ENCODE measurements around the gene FZD2.

FZD2 gene

GRCh38 chr17:44539673-44540072 lies 17.6 kb upstream of the FZD2 start:
- H3K27me3 ChIP-seq (ENCODE audit: low read depth), result no peaks in the 10 kb centered on the region
- in situ Hi-C loops (cut with MboI; ENCODE audit: low sequenced_read_pairs), result no loop called here
- no peaks in the 10 kb centered on the region for H3K36me3 ChIP-seq (replicated peaks)
- no peak overlapping the region for H3K4me3 ChIP-seq
- H3K4me1 ChIP-seq, result peaks cover 9% of the 10 kb centered on the region
- DNase-seq (ENCODE audit: low spot score in 2 of 2), result peak in 1 of 2 experiments; percentile 65
- H3K9me3 ChIP-seq, result no peaks in the 10 kb centered on the region

GRCh38 chr17:44540246-44541084 lies 16.8 kb upstream of the FZD2 start:
- H3K4me3 ChIP-seq, result no peak overlapping the region
- H3K4me1 ChIP-seq, result peaks cover 9% of the 10 kb centered on the region
- H3K36me3 ChIP-seq (replicated peaks), result no peaks in the 10 kb centered on the region
- no peaks in the 10 kb centered on the region for H3K27me3 ChIP-seq (ENCODE audit: low read depth)
- DNase-seq (ENCODE audit: low spot score in 2 of 2), result no peak
- H3K9me3 ChIP-seq, result no peaks in the 10 kb centered on the region
- in situ Hi-C loops (cut with MboI; ENCODE audit: low sequenced_read_pairs), result no loop called here

- peaks cover 9% of the 10 kb centered on the region for H3K4me1 ChIP-seq
- no peak overlapping the region for H3K4me3 ChIP-seq
- no peaks in the 10 kb centered on the region for H3K27me3 ChIP-seq (ENCODE audit: low read depth)
- H3K36me3 ChIP-seq (replicated peaks), result no peaks in the 10 kb centered on the region
- no peak for DNase-seq (ENCODE audit: low spot score in 2 of 2)
- H3K9me3 ChIP-seq, result no peaks in the 10 kb centered on the region
- in situ Hi-C loops (cut with MboI; ENCODE audit: low sequenced_read_pairs), result no loop called here
Observed at GRCh38 chr17:44541884-44542581, 15.3 kb upstream of the FZD2 start.

GRCh38 chr17:44543213-44543904 lies 13.9 kb upstream of the FZD2 start:
- no peak overlapping the region for H3K4me3 ChIP-seq
- no peaks in the 10 kb centered on the region for H3K36me3 ChIP-seq (replicated peaks)
- peaks cover 9% of the 10 kb centered on the region for H3K4me1 ChIP-seq
- no peak for DNase-seq (ENCODE audit: low spot score in 2 of 2)
- in situ Hi-C loops (cut with MboI; ENCODE audit: low sequenced_read_pairs), result no loop called here
- H3K9me3 ChIP-seq, result no peaks in the 10 kb centered on the region
- H3K27me3 ChIP-seq (ENCODE audit: low read depth), result no peaks in the 10 kb centered on the region

GRCh38 chr17:44543905-44544523 lies 13.3 kb upstream of the FZD2 start:
- Histone ChIP-seq H3K4me3 (no peak overlapping the region), H3K9me3 (no peaks in the 10 kb centered on the region), H3K4me1 (peaks cover 9% of the 10 kb centered on the region), H3K27me3 (ENCODE audit: low read depth) (no peaks in the 10 kb centered on the region), H3K36me3 (replicated peaks) (no peaks in the 10 kb centered on the region)
- in situ Hi-C loops (cut with MboI; ENCODE audit: low sequenced_read_pairs), result no loop called here
- DNase-seq (ENCODE audit: low spot score in 2 of 2), result no peak

- no peaks in the 10 kb centered on the region; the same call in 1 of the 2 replicates for H3K4me1 ChIP-seq
- no peaks in the 10 kb centered on the region for H3K9me3 ChIP-seq
- no peaks in the 10 kb centered on the region for H3K36me3 ChIP-seq (replicated peaks)
- no peaks in the 10 kb centered on the region for H3K27me3 ChIP-seq (ENCODE audit: low read depth)
- no peak overlapping the region for H3K4me3 ChIP-seq
- DNase-seq (ENCODE audit: low spot score in 2 of 2), result no peak
- in situ Hi-C loops (cut with MboI; ENCODE audit: low sequenced_read_pairs), result no loop called here
Observed at GRCh38 chr17:44546671-44547606, 10.3 kb upstream of the FZD2 start.

- H3K27me3 ChIP-seq (ENCODE audit: low read depth), result no peaks in the 10 kb centered on the region
- DNase-seq (ENCODE audit: low spot score in 2 of 2), result no peak
- no peaks in the 10 kb centered on the region for H3K36me3 ChIP-seq (replicated peaks)
- in situ Hi-C loops (cut with MboI; ENCODE audit: low sequenced_read_pairs), result no loop called here
- no peaks in the 10 kb centered on the region; the same call in 1 of the 2 replicates for H3K4me1 ChIP-seq
- no peak overlapping the region for H3K4me3 ChIP-seq
- H3K9me3 ChIP-seq, result no peaks in the 10 kb centered on the region
Observed at GRCh38 chr17:44547625-44548267, 9.5 kb upstream of the FZD2 start.

- H3K27me3 ChIP-seq (ENCODE audit: low read depth), result no peaks in the 10 kb centered on the region
- H3K36me3 ChIP-seq (replicated peaks), result no peaks in the 10 kb centered on the region
- H3K4me1 ChIP-seq, result no peaks in the 10 kb centered on the region; the same call in 1 of the 2 replicates
- no peaks in the 10 kb centered on the region for H3K9me3 ChIP-seq
- no peak overlapping the region for H3K4me3 ChIP-seq
- no peak for DNase-seq (ENCODE audit: low spot score in 2 of 2)
- in situ Hi-C loops (cut with MboI; ENCODE audit: low sequenced_read_pairs), result no loop called here
Observed at GRCh38 chr17:44548376-44549230, 8.7 kb upstream of the FZD2 start.

- H3K4me3 ChIP-seq, result no peak overlapping the region
- DNase-seq (ENCODE audit: low spot score in 2 of 2), result no peak
- in situ Hi-C loops (cut with MboI; ENCODE audit: low sequenced_read_pairs), result no loop called here
- H3K9me3 ChIP-seq, result no peaks in the 10 kb centered on the region
- H3K4me1 ChIP-seq, result no peaks in the 10 kb centered on the region; the same call in 1 of the 2 replicates
- no peaks in the 10 kb centered on the region for H3K27me3 ChIP-seq (ENCODE audit: low read depth)
- no peaks in the 10 kb centered on the region for H3K36me3 ChIP-seq (replicated peaks)
Observed at GRCh38 chr17:44549686-44550085, 7.6 kb upstream of the FZD2 start.

GRCh38 chr17:44552361-44552760 lies 4.9 kb upstream of the FZD2 start:
- Histone ChIP-seq H3K9me3 (no peaks in the 10 kb centered on the region), H3K36me3 (replicated peaks) (no peaks in the 10 kb centered on the region), H3K4me3 (no peak overlapping the region), H3K4me1 (peaks cover 7% of the 10 kb centered on the region), H3K27me3 (ENCODE audit: low read depth) (no peaks in the 10 kb centered on the region)
- in situ Hi-C loops (cut with MboI; ENCODE audit: low sequenced_read_pairs), result no loop called here
- DNase-seq (ENCODE audit: low spot score in 2 of 2), result no peak

- no peaks in the 10 kb centered on the region for H3K27me3 ChIP-seq (ENCODE audit: low read depth)
- in situ Hi-C loops (cut with MboI; ENCODE audit: low sequenced_read_pairs), result no loop called here
- H3K4me1 ChIP-seq, result peaks cover 13% of the 10 kb centered on the region
- H3K9me3 ChIP-seq, result 0 out of 2 replicates have a peak, but pooled peaks cover 2% of the 10 kb centered on the region
- DNase-seq (ENCODE audit: low spot score in 2 of 2), result no peak
- no peak overlapping the region for H3K4me3 ChIP-seq
- H3K36me3 ChIP-seq (replicated peaks), result 0 out of 2 replicates have a peak, but pooled peaks cover 3% of the 10 kb centered on the region
Observed at GRCh38 chr17:44555099-44555498, 2.2 kb upstream of the FZD2 start.

Measured in HAP-1 (cell line).